HG02870 (cell line): ENCODE results near the gene PLCH1.
"Not testable (repeated sequence)": the region's sequence is repeated elsewhere in the genome, so short reads cannot be mapped to it uniquely, and the experiment has no call there.

ENCODE experiments used
- ATAC-seq: cut with Tn5 transposase; IDR thresholded peaks from one replicate; pipeline ENCODE4 v1.9.1; 2021; ENCODE audit warnings: mild to moderate bottlenecking, moderate library complexity; ENCODE audit not compliant: unreplicated experiment

The PLCH1 gene

DNA sequence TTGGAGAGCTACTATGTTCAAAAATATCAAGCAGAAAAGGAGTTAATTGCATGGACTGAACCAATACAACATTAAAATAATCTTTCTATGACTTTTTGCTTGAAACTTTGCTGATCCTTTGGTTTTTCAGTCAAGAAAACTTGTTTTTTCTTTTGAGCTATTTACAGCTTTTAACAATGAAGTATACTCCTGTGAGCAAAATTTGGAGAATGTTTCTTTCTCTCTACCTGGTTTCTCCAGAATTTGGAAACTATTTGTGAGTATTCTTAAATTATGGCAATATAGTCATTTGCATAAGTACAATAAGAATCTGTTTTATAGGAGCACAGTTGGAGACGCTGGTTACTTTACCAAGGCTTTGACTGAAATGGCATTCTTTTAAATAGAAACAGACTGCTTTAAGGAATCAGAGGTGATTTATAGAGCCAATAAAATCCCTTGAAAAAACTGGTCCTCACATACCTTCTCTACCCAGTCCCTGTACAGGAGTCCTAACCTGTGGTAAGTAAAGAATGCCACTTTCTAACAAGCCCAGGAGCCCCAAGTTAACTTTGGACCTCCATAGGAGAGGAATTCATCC, 127.4 kb downstream of the PLCH1 start:
- ATAC-seq: no peak

- ATAC-seq: not testable (repeated sequence)
Measured at GRCh38 chr3:155615141-155615540, 129.7 kb downstream of the PLCH1 start.

DNA sequence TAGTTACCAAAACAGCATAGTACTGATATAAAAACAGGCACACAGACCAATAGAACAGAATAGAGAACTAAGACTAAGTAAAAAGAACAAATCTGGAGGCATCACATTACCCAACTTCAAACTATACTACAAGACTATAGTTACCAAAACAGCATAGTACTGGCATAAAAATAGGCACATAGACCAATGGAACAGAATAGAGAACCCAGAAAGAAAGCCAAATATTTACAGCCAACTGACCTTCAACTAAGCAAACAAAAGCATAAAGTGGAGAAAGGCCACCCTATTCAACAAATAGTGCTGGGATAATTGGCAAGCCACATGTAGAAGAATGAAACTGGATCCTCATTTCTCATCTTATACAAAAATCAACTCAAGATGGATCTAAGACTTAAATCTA, 130.5 kb downstream of the PLCH1 start:
- ATAC-seq: not testable (repeated sequence)

GRCh38 chr3:155611456-155611855, 133.4 kb downstream of the PLCH1 start:
- ATAC-seq: no peak

DNA sequence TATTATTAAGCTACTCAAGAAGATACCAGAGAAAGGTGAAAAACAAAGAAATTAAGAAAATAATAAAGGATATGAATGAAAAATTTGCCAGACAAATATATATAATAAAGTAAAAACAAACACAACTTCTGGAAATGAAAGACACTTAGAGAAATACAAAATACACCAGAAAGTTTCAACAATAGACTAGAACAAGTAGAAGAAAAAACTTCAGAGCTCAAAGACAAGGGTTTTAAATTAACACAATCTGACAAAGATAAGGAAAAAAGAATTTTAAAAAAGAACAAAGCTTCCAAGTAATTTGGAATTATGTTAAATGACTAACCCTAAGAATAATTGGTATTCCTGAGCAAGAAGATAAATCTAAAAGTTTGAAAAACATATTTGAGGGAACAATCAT, 135.3 kb downstream of the PLCH1 start:
- no peak for ATAC-seq

DNA sequence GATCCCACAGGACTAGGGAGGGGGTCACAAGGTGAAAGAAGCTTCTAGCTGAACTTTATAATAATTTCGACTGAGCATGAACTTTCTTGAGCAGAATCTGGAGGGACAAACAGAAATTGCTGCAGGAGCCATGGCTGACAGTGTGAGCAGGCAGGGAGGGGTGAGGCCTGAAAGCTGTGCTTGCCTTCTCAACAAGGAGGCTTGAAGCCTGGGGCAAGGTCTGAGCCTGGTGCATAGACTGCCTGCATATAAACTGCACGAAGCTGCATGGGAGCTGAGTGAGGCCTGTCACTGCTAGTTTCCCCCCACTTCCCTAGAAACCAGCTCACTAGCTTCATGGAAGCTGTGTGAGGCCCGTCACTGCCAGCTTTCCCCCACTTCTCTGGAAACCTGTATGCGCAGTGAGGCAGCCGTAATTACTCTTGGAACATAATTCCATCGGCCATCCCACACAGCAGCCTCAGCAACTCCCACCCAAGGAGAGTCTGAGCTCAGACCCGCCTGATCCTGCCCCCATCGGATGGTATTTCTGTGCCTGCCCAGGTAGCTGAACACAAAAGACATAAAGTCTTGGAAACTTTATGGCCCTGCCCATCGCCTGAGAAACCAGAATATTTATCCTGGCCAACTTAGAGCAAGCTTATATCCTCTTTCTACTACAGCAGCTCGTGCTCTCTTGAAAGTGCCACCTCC, 136.5 kb downstream of the PLCH1 start:
- no peak for ATAC-seq

DNA sequence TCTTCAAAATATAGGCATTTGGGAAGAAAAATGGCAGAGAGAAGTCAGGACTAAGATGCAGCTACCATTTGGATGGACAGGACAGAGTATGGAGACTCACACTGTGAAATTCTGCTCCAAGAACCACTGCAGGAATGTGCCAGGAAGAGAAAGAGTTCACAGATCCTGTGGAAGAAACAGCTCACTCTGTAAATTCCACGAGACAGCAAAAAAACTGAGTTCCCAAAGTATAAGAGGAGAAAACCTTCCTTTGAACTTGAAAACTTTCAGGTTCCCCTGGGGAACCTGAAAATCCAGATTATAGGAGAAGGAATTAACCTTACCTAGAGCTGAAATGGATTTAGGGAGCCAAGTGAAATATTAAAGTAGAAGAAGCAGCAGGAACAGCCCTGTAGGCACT, 137.1 kb downstream of the PLCH1 start:
- no peak for ATAC-seq

- no peak for ATAC-seq
Measured at GRCh38 chr3:155605571-155605970, 139.3 kb downstream of the PLCH1 start.

DNA sequence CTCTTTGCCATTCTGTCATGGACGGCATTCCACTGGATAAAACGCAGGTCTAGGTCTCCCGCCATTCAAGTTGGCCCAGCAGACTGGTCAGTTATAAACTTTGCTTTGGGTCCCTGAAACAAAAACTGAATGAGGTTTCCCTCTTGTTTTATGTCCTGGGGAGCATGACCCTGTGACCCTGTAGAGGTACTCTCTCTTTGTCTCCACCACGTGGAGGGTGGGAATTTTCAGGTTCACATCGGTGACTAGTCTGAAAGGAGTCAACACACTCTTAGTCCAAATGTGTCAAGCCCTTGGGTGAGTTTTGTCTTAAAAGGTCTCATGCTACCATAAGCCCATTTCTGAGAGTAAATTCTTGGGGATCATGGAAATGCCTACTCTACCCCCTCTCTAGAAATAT, 139.9 kb downstream of the PLCH1 start:
- no peak for ATAC-seq

DNA sequence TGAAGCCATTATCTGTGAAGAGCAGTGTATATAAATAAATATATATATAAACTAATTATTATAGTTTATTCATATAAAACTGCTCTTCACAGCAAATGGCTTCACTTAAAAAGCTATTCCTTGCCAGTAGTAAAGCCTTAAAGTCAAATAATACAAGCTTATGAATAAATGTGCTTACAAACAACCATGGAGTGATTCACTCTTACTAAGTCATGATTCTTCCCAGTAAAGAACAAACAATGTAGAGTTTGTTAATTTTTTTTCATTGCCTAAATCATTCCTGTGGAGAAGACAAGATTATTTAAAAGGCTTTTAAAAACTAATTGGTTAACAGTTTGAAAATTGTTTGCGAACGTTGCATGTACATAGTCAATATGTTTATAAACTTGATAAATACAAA, 140.7 kb downstream of the PLCH1 start:
- no peak for ATAC-seq

DNA sequence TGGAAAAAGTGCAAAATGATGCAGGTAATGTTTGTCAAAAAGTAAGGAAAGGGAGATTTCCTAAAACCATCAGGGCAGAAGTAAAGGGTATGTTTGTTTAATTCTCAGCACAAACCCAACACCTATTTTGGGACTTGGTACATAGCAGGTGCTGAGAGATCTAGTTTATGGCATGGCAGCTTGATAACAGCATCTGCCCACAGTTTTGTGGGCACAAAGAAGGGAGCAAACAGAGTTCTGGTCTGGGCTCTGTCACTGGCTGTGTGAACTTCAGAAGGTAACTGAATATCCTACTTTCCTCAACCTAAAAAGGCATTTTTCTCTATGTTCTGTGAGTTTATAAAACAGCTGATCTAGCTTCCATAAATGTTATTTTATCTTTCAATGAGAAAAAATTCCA, 141.6 kb downstream of the PLCH1 start:
- ATAC-seq: no peak

- ATAC-seq: no peak
Measured at GRCh38 chr3:155602307-155602706, 142.6 kb downstream of the PLCH1 start.

DNA sequence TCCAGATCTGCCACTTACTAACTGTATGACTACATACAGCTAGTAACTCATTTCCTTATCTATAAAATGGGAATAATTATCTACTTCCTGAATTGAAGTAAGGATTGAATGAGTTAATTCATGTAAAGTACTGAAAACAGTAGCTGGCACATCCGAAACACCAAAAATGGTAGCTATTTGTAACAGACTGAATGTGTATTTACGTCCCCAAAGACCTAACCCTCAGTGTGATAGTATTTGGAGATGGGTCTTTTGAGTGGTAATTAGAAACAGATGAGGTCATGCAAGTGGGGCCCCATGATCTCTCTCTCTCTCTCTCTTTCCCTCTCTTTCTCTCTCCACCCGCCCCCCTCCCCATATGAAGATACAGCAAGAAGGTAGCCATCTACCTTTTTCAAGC, 146.2 kb downstream of the PLCH1 start:
- ATAC-seq: no peak

- ATAC-seq: no peak
Measured at GRCh38 chr3:155596615-155597014, 148.3 kb downstream of the PLCH1 start.

DNA sequence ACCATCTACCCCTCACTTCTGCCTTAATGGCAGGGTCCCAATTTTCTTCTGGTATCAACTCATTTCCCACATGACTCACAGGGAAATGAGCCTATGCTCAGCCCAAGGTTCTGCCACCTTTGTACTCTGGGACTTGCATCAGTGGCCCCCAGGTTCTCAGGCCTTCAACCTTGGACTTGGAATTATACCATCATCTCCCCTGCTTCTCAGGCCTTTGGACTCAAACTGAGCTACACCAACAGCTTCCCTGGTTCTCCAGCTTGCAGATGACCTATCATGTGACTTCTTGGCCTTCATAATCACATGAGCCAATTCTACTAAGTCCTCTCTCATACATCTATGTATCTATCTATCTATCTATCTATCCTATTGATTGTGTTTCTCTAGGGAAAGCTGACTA, 149.5 kb downstream of the PLCH1 start:
- no peak for ATAC-seq

DNA sequence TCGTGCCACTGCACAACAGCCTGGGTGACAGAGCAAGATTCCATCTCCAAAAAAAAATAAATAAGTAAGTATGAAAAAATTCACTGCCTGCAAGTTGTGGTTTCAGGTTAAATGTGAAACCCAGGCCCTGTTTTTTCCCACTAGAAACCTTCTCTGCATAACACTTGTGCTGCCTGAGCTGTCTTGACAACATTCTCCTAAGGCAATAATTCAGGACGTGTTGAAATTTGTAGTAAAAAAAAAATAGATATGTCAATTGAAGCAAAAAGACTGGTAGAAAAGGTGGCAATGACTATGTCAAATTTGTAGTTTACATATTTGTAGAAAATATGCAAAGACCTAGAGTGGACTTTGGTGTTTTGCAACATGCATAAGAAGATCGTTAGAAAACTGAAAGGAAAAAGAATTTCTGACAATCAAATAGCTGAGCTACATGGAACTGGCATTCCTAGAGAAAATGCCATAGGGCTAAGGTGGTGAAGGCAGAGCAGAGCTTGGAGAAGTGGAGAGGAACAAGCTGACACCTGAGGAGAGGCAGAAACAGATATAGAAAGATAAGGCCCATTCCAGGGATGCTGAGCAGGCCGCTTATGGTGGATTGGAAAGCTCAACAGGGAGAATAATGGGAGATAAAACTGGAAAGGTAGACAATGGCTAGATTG, 150.2 kb downstream of the PLCH1 start:
- no peak for ATAC-seq

DNA sequence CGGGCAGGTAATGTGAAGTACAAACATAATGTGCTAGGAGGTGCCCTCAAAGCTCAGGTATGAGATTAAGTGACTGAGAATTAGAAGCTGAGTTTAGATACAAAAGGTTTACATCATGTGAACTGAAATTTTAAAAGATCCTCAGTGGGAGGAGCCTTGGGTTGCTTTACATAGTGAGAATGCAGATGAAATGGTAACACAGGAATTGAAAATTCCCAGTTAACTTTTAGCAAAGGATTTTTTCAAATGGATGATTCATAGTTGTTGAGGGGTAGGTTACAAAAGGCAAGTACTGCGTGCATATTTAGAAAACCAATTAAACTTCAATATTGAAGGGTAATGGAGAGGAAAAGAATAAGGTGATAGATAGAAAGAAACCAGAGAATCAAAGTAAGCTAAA, 157.3 kb downstream of the PLCH1 start:
- ATAC-seq: no peak

DNA sequence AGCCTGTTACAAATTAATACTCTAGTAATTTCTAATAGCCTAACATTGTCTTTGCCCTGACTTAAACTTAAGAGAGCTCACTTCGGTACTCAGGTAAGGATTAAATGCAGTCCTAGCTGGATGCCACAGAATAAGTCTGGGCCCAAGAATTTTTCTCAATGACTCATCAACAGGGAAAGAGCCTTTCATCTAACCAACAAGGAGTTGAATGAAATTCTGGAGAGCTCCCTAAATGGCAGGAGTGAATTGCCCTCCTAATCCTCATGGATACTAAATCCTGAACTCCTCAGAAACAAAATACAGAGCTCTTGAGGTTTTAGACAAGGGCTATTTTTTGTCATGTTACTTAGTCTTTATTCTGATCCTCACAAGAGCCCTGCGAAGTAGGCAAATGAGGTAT, 159.5 kb downstream of the PLCH1 start:
- no peak for ATAC-seq

GRCh38 chr3:155581579-155581978, 163.3 kb downstream of the PLCH1 start:
- ATAC-seq: no peak

GRCh38 chr3:155572085-155572484, 172.8 kb downstream of the PLCH1 start:
- no peak for ATAC-seq

DNA sequence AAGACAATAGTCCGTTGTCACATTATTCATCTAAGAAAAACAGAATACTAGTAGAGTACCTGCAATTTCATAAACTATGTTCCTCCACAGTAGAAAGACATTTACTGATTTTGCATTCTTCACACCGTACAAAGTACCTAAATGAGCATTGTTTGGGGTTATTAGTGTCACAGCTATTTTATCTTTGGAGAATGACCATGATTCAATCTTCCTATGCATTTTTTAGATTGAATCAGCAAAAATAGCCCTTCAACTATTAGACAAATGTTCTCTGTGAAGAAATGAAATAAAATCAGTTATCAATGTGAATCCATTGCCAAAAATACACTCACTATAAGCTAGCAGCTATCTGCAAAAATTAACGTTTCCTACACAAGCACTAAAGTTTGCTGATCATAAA, 176.6 kb downstream of the PLCH1 start:
- no peak for ATAC-seq

DNA sequence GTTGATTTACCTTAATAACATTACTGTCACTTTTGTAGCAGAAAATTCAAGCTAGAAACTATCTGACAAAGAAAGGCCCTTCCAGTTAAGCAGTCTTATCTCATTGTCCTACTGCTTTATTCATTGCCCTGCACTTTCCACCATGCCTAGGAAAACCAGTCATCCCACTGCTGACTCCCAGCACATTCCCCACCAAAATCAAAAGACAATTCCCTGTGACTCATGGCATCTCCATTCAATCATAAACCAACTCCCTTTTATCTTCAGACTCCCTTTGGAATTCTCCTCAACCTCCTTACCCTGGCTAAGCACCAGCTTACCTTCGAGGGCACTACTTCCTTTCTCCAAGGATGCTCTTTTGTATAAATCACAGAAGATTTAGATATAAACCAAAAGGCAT, 184.3 kb downstream of the PLCH1 start:
- ATAC-seq: no peak
